OCI-LY7 (cell line): ENCODE data around the gene TMEM218. TPM values are rescaled to one million over a fixed set of nuclear protein-coding genes. Genes with fewer than 3 reads are reported as not detected.

Source experiments
- BruUV-seq: library from RNA; stranded (reverse); fragments of 400-500 nt; replicated peaks from 2 replicates; lab custom pipeline; 2021; lab: Mats Ljungman, UMichigan
- CTCF ChIA-PET: fragments of 300-600 bp; sonication (Branson Sonifier 250); formaldehyde crosslinking; loops from one replicate; lab custom pipeline; 2022; ENCODE audit warnings: antibody characterized with exemption; ENCODE audit not compliant: unreplicated experiment; lab: Charles Lee
- POLR2A ChIA-PET: fragments of 300-600 bp; sonication (Branson Sonifier 250); formaldehyde crosslinking; loops from one replicate; lab custom pipeline; 2022; ENCODE audit warnings: antibody characterized with exemption; lab: Charles Lee
- DNase-seq: peaks from one replicate; pipeline ENCODE4 v3.0.0-alpha.2; 2015; ENCODE audit warnings: low spot score
- H2AFZ ChIP-seq: fragments of 200-600 bp; sonication (generic), shearing (Covaris generic); 2 replicates; pipeline ENCODE4 v1.6.1; 2014; ENCODE audit warnings: mild to moderate bottlenecking, antibody characterized with exemption, low read length, moderate library complexity
- H3K27ac ChIP-seq: fragments of 200-600 bp; sonication (generic); 2 replicates; pipeline ENCODE4 v1.5.1; 2014; ENCODE audit warnings: mixed run types, low read depth, mild to moderate bottlenecking, moderate library complexity, low read length, inconsistent platforms; ENCODE audit not compliant: poor library complexity, severe bottlenecking
- H3K36me3 ChIP-seq: fragments of 200-600 bp; sonication (generic); 2 replicates; pipeline ENCODE4 v1.6.1; 2014; ENCODE audit warnings: mild to moderate bottlenecking, antibody characterized with exemption, low read length, moderate library complexity, mixed read lengths; ENCODE audit not compliant: insufficient read depth
- H3K4me1 ChIP-seq: fragments of 200-600 bp; sonication (generic); 2 replicates; pipeline ENCODE4 v1.5.1; 2014; ENCODE audit warnings: mild to moderate bottlenecking, low read length; ENCODE audit not compliant: insufficient read depth, poor library complexity, severe bottlenecking
- H3K4me2 ChIP-seq: fragments of 200-600 bp; sonication (generic); 2 replicates; pipeline ENCODE4 v1.6.1; 2014; ENCODE audit warnings: mild to moderate bottlenecking, low read length
- H3K4me3 ChIP-seq: fragments of 200-600 bp; sonication (generic); 2 replicates; pipeline ENCODE4 v1.5.1; 2014; ENCODE audit warnings: mild to moderate bottlenecking, low read depth, low read length; ENCODE audit not compliant: poor library complexity, severe bottlenecking
- H3K79me2 ChIP-seq: fragments of 200-600 bp; sonication (generic); 2 replicates; pipeline ENCODE4 v1.6.1; 2016; ENCODE audit warnings: low read depth, mild to moderate bottlenecking, low read length, moderate library complexity, mixed read lengths; ENCODE audit not compliant: insufficient read depth
- H3K9me2 ChIP-seq: fragments of 200-600 bp; sonication (generic); 2 replicates; pipeline ENCODE4 v1.6.1; 2016; ENCODE audit warnings: mild to moderate bottlenecking, low read length, mixed read lengths; ENCODE audit not compliant: insufficient read depth
- H3K9me3 ChIP-seq: fragments of 200-600 bp; sonication (generic); 2 replicates; pipeline ENCODE4 v1.6.1; 2014; ENCODE audit warnings: mild to moderate bottlenecking, mixed run types, low read length, mixed read lengths
- H4K20me1 ChIP-seq: fragments of 200-600 bp; sonication (generic); 2 replicates; pipeline ENCODE4 v1.6.1; 2014; ENCODE audit warnings: mild to moderate bottlenecking, antibody characterized with exemption, low read length, moderate library complexity, mixed read lengths; ENCODE audit not compliant: insufficient read depth
- CTCF ChIP-seq: fragments of 200-600 bp; sonication (generic); conservative IDR thresholded peaks from 2 replicates; pipeline ENCODE4 v1.5.1; 2014; ENCODE audit warnings: mild to moderate bottlenecking, antibody characterized with exemption, low read length, moderate library complexity, mixed read lengths
- EZH2phosphoT487 ChIP-seq: fragments of 200-600 bp; sonication (generic); IDR thresholded peaks from 2 replicates; pipeline ENCODE4 v1.6.1; 2018; ENCODE audit warnings: low read depth, borderline replicate concordance, mild to moderate bottlenecking, mixed run types, antibody characterized with exemption, low read length, moderate library complexity, mixed read lengths
- intact Hi-C: fragments of 100-400 bp; cut with micrococcal nuclease; formaldehyde crosslinking; loops from one replicate; pipeline ENCODE4 v1.10.0; 2022; ENCODE audit not compliant: unreplicated experiment
- total RNA-seq, 2 experiments: library from RNA; depleted of rRNA in 1 of 2; stranded (reverse); fragments of >200 nt in 1 of 2; shearing (Covaris generic) in 1 of 2; gene quantifications; 2 replicates each; pipeline ENCODE4 v1.2.3, GENCODE V29; 2014 to 2022

Gene TMEM218
- total RNA-seq, 2 experiments from 2014 or later, result 24.4 to 28.1 TPM

GRCh38 chr11:125078516-125079140 is 32.8 kb downstream of the TMEM218 start:
- no peak overlapping the region for H3K4me3 ChIP-seq
- no peaks in the 10 kb centered on the region for H3K9me2 ChIP-seq
- peaks cover 7% of the 10 kb centered on the region for H3K4me1 ChIP-seq
- no peaks in the 10 kb centered on the region for H3K9me3 ChIP-seq
- H2AFZ ChIP-seq, result no peak overlapping the region
- H4K20me1 ChIP-seq, result no peaks in the 10 kb centered on the region
- intact Hi-C loops, result no loop called here
- ChIA-PET CTCF (interaction anchor here (0.6 to 1.9 kb wide), 3 partner anchors 12 to 317 kb away, joined by 3 to 4 read pairs (median 4); no protein-coding TSS in a partner anchor), POLR2A (interaction anchor here (0.6 to 1.6 kb wide), 2 partner anchors 28 to 293 kb away, joined by 3 to 4 read pairs; no protein-coding TSS in a partner anchor)
- H3K27ac ChIP-seq, result no peak overlapping the region
- BruUV-seq, result no TSS peak
- no peak for DNase-seq
- H3K4me2 ChIP-seq, result no peak overlapping the region
- H3K36me3 ChIP-seq, result no peaks in the 10 kb centered on the region
- no peak for TF ChIP-seq CTCF
- no peak for TF ChIP-seq EZH2phosphoT487
- H3K79me2 ChIP-seq, result no peaks in the 10 kb centered on the region

- BruUV-seq, result no TSS peak
- Histone ChIP-seq H3K79me2 (no peaks in the 10 kb centered on the region), H3K9me2 (no peaks in the 10 kb centered on the region), H4K20me1 (no peaks in the 10 kb centered on the region), H3K4me1 (peaks cover 13% of the 10 kb centered on the region), H3K27ac (no peak overlapping the region), H2AFZ (no peak overlapping the region), H3K4me3 (no peak overlapping the region), H3K4me2 (no peak overlapping the region), H3K36me3 (no peaks in the 10 kb centered on the region), H3K9me3 (no peaks in the 10 kb centered on the region)
- ChIA-PET POLR2A (interaction anchor here (1.5 to 1.6 kb wide), 2 partner anchors 29 to 33 kb away, joined by 4 to 5 read pairs; partner anchors contain the start of gene TMEM218), CTCF (no interaction called here)
- TF ChIP-seq CTCF (no peak), EZH2phosphoT487 (no peak)
- DNase-seq, result no peak
- intact Hi-C loops, result no loop called here
Measured at GRCh38 chr11:125078016-125078415, 33.4 kb downstream of the TMEM218 start.

GRCh38 chr11:125076378-125076945 is 35.0 kb downstream of the TMEM218 start:
- no peak overlapping the region for H3K27ac ChIP-seq
- no peak overlapping the region for H2AFZ ChIP-seq
- no peak overlapping the region for H3K4me2 ChIP-seq
- CTCF ChIA-PET, result no interaction called here
- DNase-seq, result no peak
- no TSS peak for BruUV-seq
- H3K4me1 ChIP-seq, result peaks cover 29% of the 10 kb centered on the region
- H3K4me3 ChIP-seq, result no peak overlapping the region
- no peak; the same call in 1 of the 2 replicates for TF ChIP-seq CTCF
- no peak for TF ChIP-seq EZH2phosphoT487
- POLR2A ChIA-PET, result interaction anchor here (0.5 to 1.5 kb wide), 3 partner anchors 35 to 526 kb away, joined by 3 to 5 read pairs (median 5); partner anchors contain the start of gene TMEM218
- H3K9me3 ChIP-seq, result no peaks in the 10 kb centered on the region
- no peaks in the 10 kb centered on the region for H4K20me1 ChIP-seq
- no peaks in the 10 kb centered on the region for H3K36me3 ChIP-seq
- intact Hi-C loops, result no loop called here
- no peaks in the 10 kb centered on the region for H3K9me2 ChIP-seq
- no peaks in the 10 kb centered on the region for H3K79me2 ChIP-seq
